Prostate gland (tissue), 2 donors: ENCODE data around the gene TMCC1.

ENCODE experiments used
- CTCF ChIP-seq, 4 experiments: fragments of 200-600 bp in 2 of 4; fragments of 450-650 bp in 2 of 4; sonication (generic) in 2 of 4; IDR thresholded peaks; 1 replicate in 3 of 4; 2 replicates in 1 of 4; pipeline ENCODE4 v1.5.1; 2016 to 2019; ENCODE audit warnings: antibody characterized with exemption in 4 of 4, mild to moderate bottlenecking in 2 of 4, moderate library complexity in 2 of 4
- POLR2A ChIP-seq: fragments of 450-650 bp; IDR thresholded peaks from one replicate; pipeline ENCODE4 v1.6.1; 2016; ENCODE audit warnings: antibody characterized with exemption, mild to moderate bottlenecking
- POLR2AphosphoS5 ChIP-seq: sonication (generic); formaldehyde crosslinking; IDR thresholded peaks from one replicate; pipeline ENCODE4 v1.6.1; 2017; ENCODE audit warnings: antibody characterized with exemption

GRCh38 chr3:129694228-129694627 lies 199.3 kb downstream of the TMCC1 start:
- TF ChIP-seq CTCF (IDR thresholded peaks at IDR 0.05), result no peak
- TF ChIP-seq POLR2AphosphoS5, result no peak
- TF ChIP-seq POLR2A, result no peak
